Stomach smooth muscle (tissue), 2 donors: ENCODE measurements around the gene ANGPT4.

ENCODE experiments used
- H3K27ac ChIP-seq: one replicate; pipeline ENCODE4 v1.7.0; 2013; ENCODE audit warnings: mild to moderate bottlenecking, low read length, inconsistent platforms
- H3K27me3 ChIP-seq, 2 donors: one replicate each; pipeline ENCODE4 v1.7.0; 2013; ENCODE audit warnings: low read length in 2 of 2; ENCODE audit not compliant: insufficient read depth in 2 of 2, control insufficient read depth in 1 of 2
- H3K36me3 ChIP-seq, 2 donors: one replicate each; pipeline ENCODE4 v1.7.0; 2013; ENCODE audit warnings: low read length in 2 of 2; ENCODE audit not compliant: control insufficient read depth in 2 of 2, insufficient read depth in 2 of 2
- H3K4me1 ChIP-seq: one replicate; pipeline ENCODE4 v1.7.0; 2013; ENCODE audit warnings: low read length; ENCODE audit not compliant: control insufficient read depth, insufficient read depth
- H3K4me3 ChIP-seq, 2 donors: one replicate each; pipeline ENCODE4 v1.7.0; 2013; ENCODE audit warnings: low read length in 2 of 2
- H3K9ac ChIP-seq, 2 donors: one replicate each; pipeline ENCODE4 v1.7.0; 2013; ENCODE audit warnings: low read length in 2 of 2, mild to moderate bottlenecking in 1 of 2
- H3K9me3 ChIP-seq, 2 donors: one replicate each; pipeline ENCODE4 v1.7.0; 2013; ENCODE audit warnings: low read length in 2 of 2; ENCODE audit not compliant: control insufficient read depth in 2 of 2
- donor health status: healthy.
- donor health status: Pancreatic carcinoma.

ANGPT4 gene

GRCh38 chr20:844473-845225 is 71.5 kb downstream of the ANGPT4 start:
- Histone ChIP-seq H3K4me3 (peak overlapping the region; percentile 9 to 67), H3K36me3 (no peaks in the 10 kb centered on the region), H3K9ac (peak overlapping the region in 1 of 2 donors; percentile 30), H3K27me3 (peaks cover 30 to 40% of the 10 kb centered on the region in 2 donors), H3K4me1 (peaks cover 18% of the 10 kb centered on the region), H3K9me3 (no peaks in the 10 kb centered on the region), H3K27ac (no peak overlapping the region)

GRCh38 chr20:843912-844311 is 72.2 kb downstream of the ANGPT4 start:
- H3K9me3 ChIP-seq, result no peaks in the 10 kb centered on the region
- no peak overlapping the region for H3K4me3 ChIP-seq
- peaks cover 18% of the 10 kb centered on the region for H3K4me1 ChIP-seq
- no peaks in the 10 kb centered on the region for H3K36me3 ChIP-seq
- peaks cover 30 to 40% of the 10 kb centered on the region in 2 donors for H3K27me3 ChIP-seq
- H3K9ac ChIP-seq, result peak overlapping the region in 1 of 2 donors; percentile 30
- H3K27ac ChIP-seq, result no peak overlapping the region

GRCh38 chr20:842547-842940 is 73.6 kb downstream of the ANGPT4 start:
- H3K4me3 ChIP-seq, result no peak overlapping the region
- no peak overlapping the region for H3K27ac ChIP-seq
- H3K9ac ChIP-seq, result no peak overlapping the region
- no peaks in the 10 kb centered on the region for H3K36me3 ChIP-seq
- H3K9me3 ChIP-seq, result peaks cover 0 to 6% of the 10 kb centered on the region in 2 donors
- H3K4me1 ChIP-seq, result peaks cover 18% of the 10 kb centered on the region
- H3K27me3 ChIP-seq, result peaks cover 30 to 40% of the 10 kb centered on the region in 2 donors

DNA sequence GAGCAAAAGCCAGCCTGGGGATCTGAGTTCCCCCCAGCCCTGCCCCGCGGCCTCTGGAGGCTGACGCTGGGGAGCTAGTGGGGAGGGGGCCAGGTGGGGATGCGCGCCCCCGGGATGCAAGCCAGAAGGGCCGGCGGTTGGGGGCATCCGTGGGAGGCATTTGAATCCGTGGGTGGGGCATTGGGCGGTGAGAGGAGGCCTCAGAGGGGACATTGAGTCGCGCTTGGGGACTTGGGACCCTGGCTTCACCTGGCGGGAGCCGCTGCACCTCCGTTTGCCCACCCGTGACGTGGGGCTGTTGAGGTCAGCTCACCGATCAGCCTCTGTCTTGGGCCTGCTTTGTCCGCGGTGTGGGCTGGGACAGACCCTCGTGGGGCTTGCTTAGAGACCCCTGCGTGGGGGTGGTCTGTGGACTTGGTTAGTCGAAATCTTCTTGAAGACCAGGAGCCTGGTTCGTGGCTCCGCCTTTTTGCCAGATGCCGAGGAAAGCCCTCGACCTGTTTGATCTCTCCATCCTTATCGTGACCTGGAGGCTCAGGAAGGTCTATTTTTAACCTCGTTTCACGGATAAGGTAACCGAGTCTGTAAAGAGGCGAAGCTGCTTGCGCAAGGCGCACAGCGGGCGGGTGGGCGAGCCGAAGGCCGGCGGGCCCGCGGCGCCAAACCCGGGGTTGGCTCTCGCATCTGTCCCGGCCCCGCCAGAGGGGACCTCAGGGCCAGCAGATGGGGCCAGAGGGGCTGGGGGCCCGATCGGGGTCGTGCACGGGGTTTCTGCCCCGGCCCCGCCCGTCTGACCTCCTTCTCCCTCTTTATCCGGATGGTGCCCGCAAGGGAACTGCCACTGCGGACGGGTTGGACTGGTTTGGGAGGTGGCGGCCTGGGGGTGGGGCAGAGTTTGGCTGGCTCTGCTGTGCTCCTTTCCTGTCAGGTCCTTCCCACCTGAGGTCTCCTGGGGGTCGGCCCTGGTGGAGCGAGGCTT is 74.3 kb downstream of the ANGPT4 start:
- peaks cover 18% of the 10 kb centered on the region for H3K4me1 ChIP-seq
- peaks cover 30 to 40% of the 10 kb centered on the region in 2 donors for H3K27me3 ChIP-seq
- no peak overlapping the region for H3K27ac ChIP-seq
- H3K4me3 ChIP-seq, result no peak overlapping the region
- H3K36me3 ChIP-seq, result no peaks in the 10 kb centered on the region
- H3K9me3 ChIP-seq, result peaks cover 0 to 6% of the 10 kb centered on the region in 2 donors
- no peak overlapping the region for H3K9ac ChIP-seq

GRCh38 chr20:840858-841567 is 75.1 kb downstream of the ANGPT4 start:
- Histone ChIP-seq H3K27me3 (peaks cover 30 to 40% of the 10 kb centered on the region in 2 donors), H3K27ac (no peak overlapping the region), H3K4me3 (peak overlapping the region in 1 of 2 donors; percentile 22), H3K36me3 (no peaks in the 10 kb centered on the region), H3K4me1 (peaks cover 18% of the 10 kb centered on the region), H3K9ac (no peak overlapping the region), H3K9me3 (peaks cover 0 to 6% of the 10 kb centered on the region in 2 donors)

DNA sequence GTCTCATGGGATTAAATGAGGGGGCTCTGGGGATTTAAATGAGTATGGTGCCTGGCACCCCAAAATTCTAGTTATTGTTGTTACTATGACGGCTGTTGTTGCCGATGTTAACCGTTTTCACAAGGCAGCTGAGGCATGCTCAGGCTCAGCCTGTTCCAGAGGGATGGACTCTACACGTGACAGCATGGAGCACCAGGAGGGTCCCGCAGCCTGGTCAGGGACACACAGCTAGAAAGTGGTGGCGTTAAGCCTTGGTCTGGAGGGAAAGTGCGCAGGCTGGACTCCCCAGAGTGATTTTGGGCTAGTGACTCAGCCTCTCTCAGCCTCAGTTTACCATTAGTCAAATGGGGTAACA is 75.7 kb downstream of the ANGPT4 start:
- H3K9ac ChIP-seq, result no peak overlapping the region
- no peak overlapping the region for H3K4me3 ChIP-seq
- H3K27ac ChIP-seq, result no peak overlapping the region
- no peaks in the 10 kb centered on the region for H3K36me3 ChIP-seq
- peaks cover 0 to 6% of the 10 kb centered on the region in 2 donors for H3K9me3 ChIP-seq
- H3K4me1 ChIP-seq, result peaks cover 18% of the 10 kb centered on the region
- H3K27me3 ChIP-seq, result peaks cover 27 to 37% of the 10 kb centered on the region in 2 donors

GRCh38 chr20:839626-840025 is 76.5 kb downstream of the ANGPT4 start:
- Histone ChIP-seq H3K4me3 (no peak overlapping the region), H3K4me1 (peaks cover 14% of the 10 kb centered on the region), H3K9me3 (peaks cover 0 to 6% of the 10 kb centered on the region in 2 donors), H3K27ac (no peak overlapping the region), H3K27me3 (peaks cover 27 to 30% of the 10 kb centered on the region in 2 donors), H3K9ac (no peak overlapping the region), H3K36me3 (no peaks in the 10 kb centered on the region)

DNA sequence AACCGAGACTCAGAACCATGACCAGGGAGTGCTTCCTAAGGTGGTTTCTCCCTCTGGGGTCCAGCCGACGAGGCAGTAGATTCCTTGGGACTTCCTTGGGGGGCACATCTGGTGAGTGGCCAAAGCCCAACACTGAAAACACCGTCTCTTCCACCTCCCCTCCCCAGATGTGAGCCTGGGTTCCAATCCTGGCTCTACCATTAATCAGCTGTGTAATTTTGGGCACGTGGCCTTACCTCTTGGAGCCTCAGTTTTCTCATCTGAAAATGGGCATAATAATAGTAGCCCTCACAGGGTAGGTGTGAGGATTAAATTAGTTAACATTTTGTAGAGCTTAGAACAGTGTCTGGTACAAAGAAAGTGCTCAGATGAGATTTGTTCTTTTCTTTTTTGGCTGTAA is 77.1 kb downstream of the ANGPT4 start:
- H3K36me3 ChIP-seq, result no peaks in the 10 kb centered on the region
- peaks cover 0 to 6% of the 10 kb centered on the region in 2 donors for H3K9me3 ChIP-seq
- H3K4me3 ChIP-seq, result no peak overlapping the region
- no peak overlapping the region for H3K27ac ChIP-seq
- H3K4me1 ChIP-seq, result peaks cover 15% of the 10 kb centered on the region
- H3K27me3 ChIP-seq, result peaks cover 27 to 30% of the 10 kb centered on the region in 2 donors
- H3K9ac ChIP-seq, result no peak overlapping the region

- Histone ChIP-seq H3K4me3 (no peak overlapping the region), H3K27ac (no peak overlapping the region), H3K9me3 (peaks cover 0 to 6% of the 10 kb centered on the region in 2 donors), H3K27me3 (peaks cover 9 to 14% of the 10 kb centered on the region in 2 donors), H3K36me3 (no peaks in the 10 kb centered on the region), H3K9ac (no peak overlapping the region), H3K4me1 (peaks cover 14% of the 10 kb centered on the region)
Observed at GRCh38 chr20:836190-836589, 79.9 kb downstream of the ANGPT4 start.

DNA sequence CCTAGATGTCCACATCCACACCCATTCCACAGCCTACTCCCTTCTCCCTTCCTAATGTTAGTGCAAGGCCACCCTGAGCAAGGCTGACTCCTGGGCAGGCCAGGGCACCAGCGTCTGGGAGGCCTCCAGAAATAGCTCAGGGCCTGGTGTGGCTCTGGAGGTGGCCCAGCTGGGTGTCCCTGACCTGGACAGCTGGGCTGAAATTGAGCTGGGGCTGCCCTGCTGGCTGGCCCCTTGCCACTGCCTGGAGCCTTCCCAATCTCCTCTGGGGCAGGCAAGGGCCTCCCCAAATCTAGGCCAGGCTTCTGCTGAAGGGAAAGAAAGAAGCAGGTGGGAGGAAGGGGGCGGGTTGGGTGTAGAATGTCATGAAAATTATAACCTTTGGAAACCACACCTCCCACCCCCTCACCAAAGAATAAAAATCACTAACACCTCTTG is 80.5 kb downstream of the ANGPT4 start:
- no peaks in the 10 kb centered on the region for H3K36me3 ChIP-seq
- H3K9me3 ChIP-seq, result peaks cover 0 to 6% of the 10 kb centered on the region in 2 donors
- peaks cover 5 to 8% of the 10 kb centered on the region in 2 donors for H3K27me3 ChIP-seq
- H3K27ac ChIP-seq, result no peak overlapping the region
- no peak overlapping the region for H3K4me3 ChIP-seq
- H3K4me1 ChIP-seq, result peaks cover 10% of the 10 kb centered on the region
- H3K9ac ChIP-seq, result no peak overlapping the region
